Left lung (tissue), 10 donors: ENCODE data around the gene PKD2L1. TPM values are rescaled to one million over a fixed set of nuclear protein-coding genes. Genes with fewer than 3 reads are reported as not detected.
"Not testable (repeated sequence)": the region's sequence is repeated elsewhere in the genome, so short reads cannot be mapped to it uniquely, and the experiment has no call there.

Experiments
- ATAC-seq: fragments of 200-7000 bp; cut with Tn5 transposase; one replicate; pipeline ENCODE4 v1.9.1; 2020; ENCODE audit warnings: moderate library complexity
- DNase-seq, 4 donors: peaks; one replicate each; pipeline ENCODE4 v3.0.0-alpha.2; 2013 to 2020
- H3K27ac ChIP-seq, 2 donors: fragments of 200-600 bp; sonication (generic) in 1 of 2; one replicate each; pipeline versions ENCODE4 v1.5.0 to v1.8.0; 2020 to 2021
- H3K27me3 ChIP-seq, 2 donors: fragments of 200-600 bp; sonication (generic) in 1 of 2; one replicate each; pipeline versions ENCODE4 v1.5.0 to v1.8.0; 2020 to 2021
- H3K36me3 ChIP-seq, 2 donors: fragments of 200-600 bp; sonication (generic) in 1 of 2; one replicate each; pipeline versions ENCODE4 v1.5.0 to v1.8.0; 2020 to 2021
- H3K4me1 ChIP-seq, 2 donors: fragments of 200-600 bp; one replicate each; pipeline ENCODE4 v1.8.0; 2021
- H3K4me3 ChIP-seq, 2 donors: fragments of 200-600 bp; sonication (generic) in 1 of 2; one replicate each; pipeline versions ENCODE4 v1.5.0 to v1.8.0; 2020 to 2021; ENCODE audit warnings: mild to moderate bottlenecking in 1 of 2
- H3K9me3 ChIP-seq, 2 donors: fragments of 200-600 bp; sonication (generic) in 1 of 2; one replicate each; pipeline versions ENCODE4 v1.5.0 to v1.8.0; 2020 to 2021
- intact Hi-C, 2 donors: fragments of 100-400 bp; cut with DNase I; formaldehyde crosslinking; loops; one replicate each; pipeline versions ENCODE4 v1.11.2 to v1.14.2; 2022
- polyA plus RNA-seq, 6 donors: library from polyadenylated mRNA; unstranded; fragments of 120-200 nt; gene quantifications; one replicate each; pipeline ENCODE4 v1.2.1, GENCODE V29; 2013; ENCODE audit not compliant: insufficient read length in 6 of 6
- total RNA-seq, 2 donors: library from RNA; stranded (reverse); fragmentation: NEBNext Ultra II Directional; extraction: Animal tissue kit (Norgen Biotek cat#: 25700); gene quantifications; one replicate each; pipeline ENCODE4 v1.2.1, GENCODE V29; 2021
- TF ChIP-seq, protein P1 (sequence below), 2 donors: fragments of 200-600 bp; sonication (generic) in 1 of 2; IDR thresholded peaks; one replicate each; pipeline versions ENCODE4 v1.5.0 to v1.8.0; 2021; ENCODE audit warnings: antibody characterized with exemption in 2 of 2
- donor health status: DM: no; HTN: yes; CAD: no.
- donor health status: DM: no; HTN: no; CAD: no.

The PKD2L1 gene
- total and polyA plus RNA-seq, 8 donors, result 0.22 to 0.47 (median 0.32) TPM; not detected in 1

DNA sequence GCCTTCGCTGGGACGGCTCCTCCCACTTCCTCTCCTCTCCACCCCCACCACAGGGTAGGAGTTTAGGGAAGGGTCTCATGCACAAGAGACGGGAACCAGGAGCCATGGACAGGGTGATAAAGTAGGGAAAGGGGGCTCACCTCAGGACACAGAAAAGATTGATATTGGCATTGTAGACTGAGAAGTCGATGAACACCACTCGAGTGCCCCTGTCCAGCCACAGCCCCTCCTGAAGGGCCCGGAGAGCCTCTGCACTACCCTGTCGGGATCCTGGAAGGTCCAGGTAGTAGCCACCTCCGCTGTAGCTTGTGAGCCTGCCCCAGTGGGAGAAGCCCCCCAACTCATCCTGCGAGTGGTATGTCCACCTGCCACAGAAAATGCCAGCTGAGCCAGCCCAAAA is 32.8 kb downstream of the PKD2L1 start:
- intact Hi-C loops, result no loop called here
- Histone ChIP-seq H3K9me3 (no peaks in the 10 kb centered on the region), H3K27me3 (peaks cover 0 to 34% of the 10 kb centered on the region in 2 donors), H3K27ac (no peak overlapping the region), H3K4me1 (peaks cover 0 to 5% of the 10 kb centered on the region in 2 donors), H3K4me3 (no peak overlapping the region), H3K36me3 (no peaks in the 10 kb centered on the region)
- ATAC-seq (no peak), DNase-seq (no peak)
- TF ChIP-seq, protein P1, sequence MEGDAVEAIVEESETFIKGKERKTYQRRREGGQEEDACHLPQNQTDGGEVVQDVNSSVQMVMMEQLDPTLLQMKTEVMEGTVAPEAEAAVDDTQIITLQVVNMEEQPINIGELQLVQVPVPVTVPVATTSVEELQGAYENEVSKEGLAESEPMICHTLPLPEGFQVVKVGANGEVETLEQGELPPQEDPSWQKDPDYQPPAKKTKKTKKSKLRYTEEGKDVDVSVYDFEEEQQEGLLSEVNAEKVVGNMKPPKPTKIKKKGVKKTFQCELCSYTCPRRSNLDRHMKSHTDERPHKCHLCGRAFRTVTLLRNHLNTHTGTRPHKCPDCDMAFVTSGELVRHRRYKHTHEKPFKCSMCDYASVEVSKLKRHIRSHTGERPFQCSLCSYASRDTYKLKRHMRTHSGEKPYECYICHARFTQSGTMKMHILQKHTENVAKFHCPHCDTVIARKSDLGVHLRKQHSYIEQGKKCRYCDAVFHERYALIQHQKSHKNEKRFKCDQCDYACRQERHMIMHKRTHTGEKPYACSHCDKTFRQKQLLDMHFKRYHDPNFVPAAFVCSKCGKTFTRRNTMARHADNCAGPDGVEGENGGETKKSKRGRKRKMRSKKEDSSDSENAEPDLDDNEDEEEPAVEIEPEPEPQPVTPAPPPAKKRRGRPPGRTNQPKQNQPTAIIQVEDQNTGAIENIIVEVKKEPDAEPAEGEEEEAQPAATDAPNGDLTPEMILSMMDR (IDR thresholded peaks at IDR 0.05), result no peak

DNA sequence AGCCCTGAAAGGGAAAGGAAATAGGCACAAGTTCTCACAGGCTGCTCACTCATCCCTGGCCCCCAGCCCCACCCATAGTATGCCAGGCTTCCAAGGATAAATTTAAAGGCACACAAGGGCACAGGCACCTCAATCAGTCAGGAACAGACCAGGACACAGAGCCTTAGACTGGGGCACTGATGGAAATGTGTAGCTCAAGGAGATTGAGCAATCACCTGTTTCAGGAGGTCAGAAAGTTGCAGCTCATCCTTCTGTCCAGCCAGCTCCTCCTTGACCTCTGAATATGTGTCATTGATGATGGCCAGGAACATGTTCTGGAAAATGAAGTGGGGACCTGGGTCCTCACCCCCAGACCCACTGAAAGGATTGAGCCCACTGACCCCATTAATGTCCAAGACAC is 37.0 kb downstream of the PKD2L1 start:
- ATAC-seq (no peak), DNase-seq (no peak)
- intact Hi-C loops, result no loop called here
- Histone ChIP-seq H3K27me3 (peaks cover 0 to 34% of the 10 kb centered on the region in 2 donors), H3K9me3 (no peaks in the 10 kb centered on the region), H3K27ac (no peak overlapping the region), H3K4me1 (peaks cover 0 to 27% of the 10 kb centered on the region in 2 donors), H3K4me3 (no peak overlapping the region), H3K36me3 (no peaks in the 10 kb centered on the region)
- TF ChIP-seq, protein P1 (IDR thresholded peaks at IDR 0.05), result no peak

GRCh38 chr10:100292300-100292699 is 37.7 kb downstream of the PKD2L1 start:
- ATAC-seq (peak; percentile 67), DNase-seq (peak in 1 of 4 donors; percentile 67)
- intact Hi-C loops, H3K4me3 ChIP-seq, H3K9me3 ChIP-seq, H3K36me3 ChIP-seq: not testable (repeated sequence)
- peaks cover 0 to 27% of the 10 kb centered on the region in 2 donors for H3K4me1 ChIP-seq
- H3K27ac ChIP-seq, result peak overlapping the region in 1 of 2 donors; percentile 28
- peaks cover 0 to 32% of the 10 kb centered on the region in 2 donors for H3K27me3 ChIP-seq

GRCh38 chr10:100291356-100291755 is 38.7 kb downstream of the PKD2L1 start:
- TF ChIP-seq, protein P1 (IDR thresholded peaks at IDR 0.05), result no peak
- no peak for DNase-seq
- H3K4me1 ChIP-seq, result peaks cover 5 to 34% of the 10 kb centered on the region in 2 donors
- peaks cover 0 to 23% of the 10 kb centered on the region in 2 donors for H3K27me3 ChIP-seq
- H3K36me3 ChIP-seq, result no peaks in the 10 kb centered on the region
- peak overlapping the region; percentile 28 to 51 for H3K27ac ChIP-seq
- H3K9me3 ChIP-seq, result no peaks in the 10 kb centered on the region
- intact Hi-C loops, result no loop called here
- H3K4me3 ChIP-seq, result no peak overlapping the region
- ATAC-seq, result no peak

GRCh38 chr10:100289641-100290040 is 40.4 kb downstream of the PKD2L1 start:
- H3K27me3 ChIP-seq, result peaks cover 0 to 7% of the 10 kb centered on the region in 2 donors
- no peak overlapping the region for H3K4me3 ChIP-seq
- ATAC-seq (no peak), DNase-seq (no peak)
- TF ChIP-seq, protein P1 (IDR thresholded peaks at IDR 0.05), result no peak
- H3K9me3 ChIP-seq, result no peaks in the 10 kb centered on the region
- H3K36me3 ChIP-seq, result peaks cover 0 to under 1% of the 10 kb centered on the region in 2 donors
- intact Hi-C loops, result no loop called here
- peaks cover 9 to 48% of the 10 kb centered on the region in 2 donors for H3K4me1 ChIP-seq
- no peak overlapping the region for H3K27ac ChIP-seq

DNA sequence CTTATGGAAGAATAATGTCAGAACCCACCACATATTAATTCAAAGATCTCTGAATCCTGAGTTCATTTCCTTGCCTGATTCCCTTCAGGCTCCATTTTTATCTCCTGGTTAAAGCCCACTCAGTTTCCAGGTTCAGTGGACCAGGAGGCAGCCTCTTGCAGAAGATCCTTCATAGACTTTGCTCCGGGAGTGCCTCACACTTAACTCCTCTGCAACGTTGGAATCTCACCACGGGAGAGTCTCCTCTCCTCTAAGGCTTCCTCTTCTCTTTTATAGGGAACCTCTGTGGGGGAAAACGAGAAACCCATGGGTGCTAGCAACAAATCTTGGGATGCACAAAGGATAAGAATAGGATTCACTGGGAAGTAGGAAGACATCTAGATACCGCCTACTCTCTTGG is 41.8 kb downstream of the PKD2L1 start:
- TF ChIP-seq, protein P1 (IDR thresholded peaks at IDR 0.05), result no peak
- intact Hi-C loops, result no loop called here
- no peak for DNase-seq
- ATAC-seq, result no peak
- H3K4me3 ChIP-seq, result no peak overlapping the region
- no peaks in the 10 kb centered on the region for H3K9me3 ChIP-seq
- H3K36me3 ChIP-seq, result peaks cover 0 to 15% of the 10 kb centered on the region in 2 donors
- no peaks in the 10 kb centered on the region for H3K27me3 ChIP-seq
- peaks cover 9 to 63% of the 10 kb centered on the region in 2 donors for H3K4me1 ChIP-seq
- no peak overlapping the region for H3K27ac ChIP-seq
